Tibial artery (tissue), 4 donors: Measurements from ENCODE around the gene GOLM1.

Source experiments
- DNase-seq, 2 donors: peaks; one replicate each; pipeline ENCODE4 v3.0.0-alpha.2; 2019
- H3K27ac ChIP-seq, 2 donors: fragments of 200-600 bp; sonication (generic) in 1 of 2; 1 replicate in 1 of 2; 2 replicates in 1 of 2; pipeline ENCODE4 v1.5.1; 2018 to 2019; ENCODE audit warnings: mild to moderate bottlenecking in 1 of 2
- H3K27me3 ChIP-seq, 2 donors: fragments of 200-600 bp; sonication (generic) in 1 of 2; one replicate each; pipeline versions ENCODE4 v1.5.1 to v1.6.0; 2016 to 2019
- H3K36me3 ChIP-seq, 3 donors: fragments of 200-600 bp; sonication (generic) in 2 of 3; one replicate each; pipeline ENCODE4 v1.5.1; 2016 to 2019; ENCODE audit warnings: mild to moderate bottlenecking in 2 of 3
- H3K4me1 ChIP-seq, 4 donors: fragments of 200-600 bp; sonication (generic) in 2 of 4; 1 replicate in 3 of 4; 2 replicates in 1 of 4; pipeline ENCODE4 v1.5.1; 2016 to 2019
- H3K4me3 ChIP-seq, 2 donors: fragments of 200-600 bp; sonication (generic) in 1 of 2; 1 replicate in 1 of 2; 2 replicates in 1 of 2; pipeline ENCODE4 v1.5.1; 2018 to 2019; ENCODE audit warnings: mild to moderate bottlenecking in 2 of 2
- H3K9me3 ChIP-seq, 3 donors: fragments of 200-600 bp; sonication (generic) in 1 of 3; one replicate each; pipeline ENCODE4 v1.5.1; 2016 to 2019
- intact Hi-C: fragments of 100-400 bp; cut with DNase I; formaldehyde crosslinking; loops from one replicate; pipeline ENCODE4 v1.15.0; 2023; ENCODE audit warnings: low total_unique reads
- TF ChIP-seq, protein P1 (sequence below), 2 experiments: fragments of 200-600 bp in 1 of 2; fragments of 450-650 bp in 1 of 2; IDR thresholded peaks; one replicate each; pipeline ENCODE4 v1.5.1; 2017 to 2019; ENCODE audit warnings: antibody characterized with exemption in 2 of 2, mild to moderate bottlenecking in 1 of 2, moderate library complexity in 1 of 2

The GOLM1 gene

DNA sequence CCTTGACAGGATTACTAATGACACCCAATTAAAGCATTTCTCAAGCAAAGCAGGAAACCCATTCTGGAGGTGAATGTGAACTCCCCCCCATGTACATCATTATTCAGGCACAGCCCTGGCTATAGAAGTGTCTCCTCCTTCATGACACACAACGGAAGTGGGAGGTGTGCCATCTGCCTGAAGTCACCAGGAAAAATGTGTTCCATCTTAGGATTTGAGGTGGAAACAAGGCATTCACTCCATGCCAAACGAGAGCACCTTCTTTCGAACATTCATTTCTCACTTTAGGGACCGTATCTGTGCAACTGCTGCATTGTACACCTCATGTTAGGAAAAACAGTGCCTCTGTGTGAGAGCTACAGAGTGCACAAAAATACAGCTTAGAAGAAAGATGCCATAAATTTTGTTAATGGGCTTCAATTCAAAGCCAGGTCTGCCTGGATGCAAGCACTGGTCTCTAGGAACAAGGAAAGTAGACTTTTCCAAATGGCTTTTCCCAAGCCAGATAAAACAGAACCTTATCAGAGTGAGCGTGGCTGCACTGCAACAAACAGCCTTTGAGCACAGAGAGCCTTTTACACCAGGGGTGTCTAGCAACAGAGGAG, 19.4 kb downstream of the GOLM1 start:
- peaks cover 0 to 15% (median 0%) of the 10 kb centered on the region in 3 donors for H3K36me3 ChIP-seq
- H3K27me3 ChIP-seq: no peaks in the 10 kb centered on the region
- TF ChIP-seq, protein P1, sequence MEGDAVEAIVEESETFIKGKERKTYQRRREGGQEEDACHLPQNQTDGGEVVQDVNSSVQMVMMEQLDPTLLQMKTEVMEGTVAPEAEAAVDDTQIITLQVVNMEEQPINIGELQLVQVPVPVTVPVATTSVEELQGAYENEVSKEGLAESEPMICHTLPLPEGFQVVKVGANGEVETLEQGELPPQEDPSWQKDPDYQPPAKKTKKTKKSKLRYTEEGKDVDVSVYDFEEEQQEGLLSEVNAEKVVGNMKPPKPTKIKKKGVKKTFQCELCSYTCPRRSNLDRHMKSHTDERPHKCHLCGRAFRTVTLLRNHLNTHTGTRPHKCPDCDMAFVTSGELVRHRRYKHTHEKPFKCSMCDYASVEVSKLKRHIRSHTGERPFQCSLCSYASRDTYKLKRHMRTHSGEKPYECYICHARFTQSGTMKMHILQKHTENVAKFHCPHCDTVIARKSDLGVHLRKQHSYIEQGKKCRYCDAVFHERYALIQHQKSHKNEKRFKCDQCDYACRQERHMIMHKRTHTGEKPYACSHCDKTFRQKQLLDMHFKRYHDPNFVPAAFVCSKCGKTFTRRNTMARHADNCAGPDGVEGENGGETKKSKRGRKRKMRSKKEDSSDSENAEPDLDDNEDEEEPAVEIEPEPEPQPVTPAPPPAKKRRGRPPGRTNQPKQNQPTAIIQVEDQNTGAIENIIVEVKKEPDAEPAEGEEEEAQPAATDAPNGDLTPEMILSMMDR (IDR thresholded peaks at IDR 0.05): no peak
- no peaks in the 10 kb centered on the region for H3K9me3 ChIP-seq
- no peak overlapping the region for H3K4me3 ChIP-seq
- intact Hi-C loops: no loop called here
- no peak overlapping the region for H3K27ac ChIP-seq
- DNase-seq: no peak
- no peaks in the 10 kb centered on the region for H3K4me1 ChIP-seq

DNA sequence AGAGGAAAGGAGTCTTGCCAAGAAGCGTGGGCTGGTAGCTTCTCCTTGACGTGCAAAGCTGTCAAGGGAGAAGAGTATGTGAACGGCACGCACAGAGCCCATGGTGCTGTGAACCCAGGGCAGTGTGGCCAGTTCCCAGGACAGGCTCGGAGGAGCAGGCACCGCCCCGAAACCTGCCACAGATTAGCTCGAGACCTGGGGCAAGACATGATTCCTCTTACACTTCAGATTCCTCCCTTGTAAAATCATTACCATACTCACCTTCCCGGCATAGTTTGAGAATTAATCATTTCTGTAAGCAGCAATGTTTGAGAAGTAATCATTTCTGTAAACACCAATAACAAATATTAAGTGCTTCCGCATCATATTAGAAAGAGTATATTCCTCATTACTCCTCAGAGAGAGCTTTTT, 19.9 kb downstream of the GOLM1 start:
- Histone ChIP-seq H3K27me3 (no peaks in the 10 kb centered on the region), H3K9me3 (no peaks in the 10 kb centered on the region), H3K4me1 (no peaks in the 10 kb centered on the region), H3K27ac (no peak overlapping the region), H3K4me3 (no peak overlapping the region), H3K36me3 (peaks cover 0 to 15% (median 0%) of the 10 kb centered on the region in 3 donors)
- TF ChIP-seq, protein P1 (IDR thresholded peaks at IDR 0.05): no peak
- no peak for DNase-seq
- intact Hi-C loops: no loop called here

DNA sequence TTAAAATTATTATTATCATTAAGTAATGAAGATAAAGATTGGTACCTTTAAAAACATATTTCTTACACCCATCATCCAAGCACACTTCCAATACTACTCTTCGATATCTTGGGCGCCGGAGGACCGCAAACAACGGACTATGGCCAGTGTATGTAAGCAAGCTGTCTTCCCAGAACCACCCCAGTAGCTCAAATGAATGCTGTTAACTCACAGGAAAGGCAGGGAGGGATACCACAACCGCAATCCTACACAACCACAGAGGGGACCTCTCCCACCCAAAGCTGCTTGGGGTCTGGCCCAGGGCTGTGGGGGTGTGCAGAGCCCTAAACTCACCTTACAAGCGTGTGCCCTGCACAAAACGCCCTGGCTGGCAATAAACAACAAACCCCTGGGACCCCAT, 20.6 kb downstream of the GOLM1 start:
- Histone ChIP-seq H3K4me1 (no peaks in the 10 kb centered on the region), H3K27ac (no peak overlapping the region)
- intact Hi-C loops: no loop called here

DNA sequence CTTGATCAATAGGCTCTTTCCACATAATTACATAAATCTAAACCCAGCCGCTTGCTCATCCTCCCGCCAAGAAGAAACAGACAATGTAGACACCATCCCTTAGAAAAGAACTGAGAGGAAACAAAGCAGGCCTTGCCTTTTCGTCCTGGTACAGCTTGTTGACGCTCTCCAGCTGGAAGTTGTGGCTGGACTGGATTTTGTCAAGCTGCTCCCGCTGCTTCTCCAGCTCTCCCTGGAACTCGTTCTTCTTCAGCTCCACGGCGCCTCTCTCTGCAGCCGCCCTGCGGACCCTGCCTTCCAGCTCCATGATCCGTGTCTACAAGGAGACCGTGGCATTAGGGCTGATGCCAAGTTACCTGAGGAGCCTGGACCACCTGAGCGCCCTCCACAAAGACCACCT, 22.1 kb downstream of the GOLM1 start:
- intact Hi-C loops: no loop called here
- H3K27ac ChIP-seq: no peak overlapping the region
- no peak overlapping the region for H3K4me3 ChIP-seq
- TF ChIP-seq, protein P1 (IDR thresholded peaks at IDR 0.05): no peak
- no peaks in the 10 kb centered on the region for H3K4me1 ChIP-seq
- peaks cover 0 to 15% (median 0%) of the 10 kb centered on the region in 3 donors for H3K36me3 ChIP-seq
- H3K27me3 ChIP-seq: no peaks in the 10 kb centered on the region
- no peak for DNase-seq
- no peaks in the 10 kb centered on the region for H3K9me3 ChIP-seq

More for the DNA sequence above, 20.6 kb downstream of the GOLM1 start:
- peaks cover 0 to 15% (median 0%) of the 10 kb centered on the region in 3 donors for H3K36me3 ChIP-seq
- no peaks in the 10 kb centered on the region for H3K9me3 ChIP-seq
- no peak overlapping the region for H3K4me3 ChIP-seq
- TF ChIP-seq, protein P1 (IDR thresholded peaks at IDR 0.05): no peak
- DNase-seq: no peak
- H3K27me3 ChIP-seq: no peaks in the 10 kb centered on the region

DNA sequence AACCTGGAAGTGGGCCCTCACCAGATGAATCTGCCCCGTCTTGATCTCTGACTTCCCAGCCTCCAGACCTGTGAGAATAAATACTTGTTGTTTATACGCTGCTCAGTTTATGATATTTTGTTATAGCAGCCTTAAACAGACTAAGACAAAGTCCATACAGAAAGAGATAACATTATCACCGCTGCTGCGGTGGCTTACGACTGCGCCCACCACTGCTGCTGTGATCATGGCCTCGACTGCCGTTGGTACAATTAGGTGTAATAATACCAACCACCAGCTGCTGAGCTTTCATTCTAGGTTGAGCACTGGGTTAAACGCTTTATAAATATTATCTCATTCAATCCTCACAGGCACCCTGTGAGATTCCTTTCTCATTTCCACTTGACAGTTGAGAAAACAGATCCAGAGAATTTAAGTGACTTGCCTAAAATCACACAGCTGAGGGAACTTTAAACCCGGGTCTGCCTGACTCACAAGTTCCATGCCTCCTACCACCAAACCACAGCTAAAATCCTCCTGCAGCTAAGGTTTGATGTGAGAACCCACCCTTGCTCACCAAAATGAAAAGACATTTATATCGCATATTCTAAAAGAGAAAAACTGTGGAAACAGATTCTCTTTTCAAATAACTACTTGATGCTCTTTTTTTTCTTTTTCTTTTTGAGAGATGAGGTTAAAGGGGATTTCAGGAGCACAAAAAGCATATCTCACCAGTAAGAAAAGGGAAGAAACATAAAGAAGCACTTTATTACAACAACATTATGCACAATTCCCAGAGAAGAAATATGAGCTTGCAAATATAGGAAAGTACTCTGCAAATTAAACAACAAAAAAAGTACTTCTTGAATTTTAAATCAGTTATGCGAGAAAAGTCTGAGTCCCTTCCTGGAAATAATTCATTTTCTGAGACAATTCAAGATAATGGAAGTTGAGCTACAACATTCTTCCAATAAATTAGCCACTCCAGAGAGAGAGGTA, 23.9 kb downstream of the GOLM1 start:
- TF ChIP-seq, protein P1 (IDR thresholded peaks at IDR 0.05): no peak
- H3K27me3 ChIP-seq: no peaks in the 10 kb centered on the region
- H3K4me1 ChIP-seq: no peaks in the 10 kb centered on the region
- no peaks in the 10 kb centered on the region for H3K9me3 ChIP-seq
- intact Hi-C loops: no loop called here
- H3K4me3 ChIP-seq: no peak overlapping the region
- no peak for DNase-seq
- no peak overlapping the region for H3K27ac ChIP-seq
- peaks cover 0 to 21% (median 0%) of the 10 kb centered on the region in 3 donors for H3K36me3 ChIP-seq
